HG03108 (cell line): ENCODE measurements around the gene OR13G1.
"Not testable (repeated sequence)": the region's sequence is repeated elsewhere in the genome, so short reads cannot be mapped to it uniquely, and the experiment has no call there.

ENCODE experiments used
- ATAC-seq: cut with Tn5 transposase; IDR thresholded peaks from one replicate; pipeline ENCODE4 v1.9.1; 2021; ENCODE audit warnings: moderate library complexity; ENCODE audit not compliant: unreplicated experiment

Gene OR13G1, protein sequence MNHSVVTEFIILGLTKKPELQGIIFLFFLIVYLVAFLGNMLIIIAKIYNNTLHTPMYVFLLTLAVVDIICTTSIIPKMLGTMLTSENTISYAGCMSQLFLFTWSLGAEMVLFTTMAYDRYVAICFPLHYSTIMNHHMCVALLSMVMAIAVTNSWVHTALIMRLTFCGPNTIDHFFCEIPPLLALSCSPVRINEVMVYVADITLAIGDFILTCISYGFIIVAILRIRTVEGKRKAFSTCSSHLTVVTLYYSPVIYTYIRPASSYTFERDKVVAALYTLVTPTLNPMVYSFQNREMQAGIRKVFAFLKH

DNA sequence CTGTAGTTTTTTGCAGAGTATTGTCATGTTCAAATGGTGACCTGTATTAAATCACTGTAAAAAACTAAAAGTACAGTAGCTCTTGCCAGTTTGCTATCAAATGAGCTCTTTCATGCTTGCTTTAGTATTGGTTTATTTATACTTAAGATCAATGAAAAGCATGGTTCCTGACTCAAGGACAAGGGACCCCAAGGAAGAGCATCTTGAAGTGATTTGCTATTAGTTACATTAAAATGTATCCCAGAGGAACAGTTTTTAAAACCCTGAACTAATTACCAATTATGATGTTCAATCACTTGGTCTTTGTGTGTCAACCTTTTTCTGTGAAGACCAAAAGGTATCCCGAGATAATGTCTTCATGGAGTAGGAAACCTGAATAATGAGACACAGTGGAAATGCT, at the start of gene OR13G1:
TSS of gene OR13G1 (minus strand) at position 101 of the 400 bp plus-strand sequence. CDS start 6,698 bp downstream, outside the sequence.
- ATAC-seq: no peak

DNA sequence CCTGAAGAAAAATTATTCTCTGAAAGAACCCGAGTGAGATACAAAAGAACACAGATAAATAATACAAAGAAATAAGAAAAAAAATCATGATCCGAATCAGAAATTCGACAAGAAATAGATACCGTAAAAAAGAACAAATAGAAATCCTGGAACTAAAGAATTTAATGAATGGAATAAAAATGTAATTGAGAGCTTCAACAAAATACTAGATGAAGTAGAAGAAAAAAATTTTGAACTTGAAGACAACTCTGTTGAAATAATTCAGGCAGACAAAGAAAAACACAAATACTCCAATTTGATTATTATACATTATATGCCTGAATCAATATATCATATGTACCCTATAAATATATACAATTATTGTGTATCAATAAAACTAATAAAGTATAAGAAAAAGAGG, 41.7 kb upstream of the OR13G1 start:
- no peak for ATAC-seq

DNA sequence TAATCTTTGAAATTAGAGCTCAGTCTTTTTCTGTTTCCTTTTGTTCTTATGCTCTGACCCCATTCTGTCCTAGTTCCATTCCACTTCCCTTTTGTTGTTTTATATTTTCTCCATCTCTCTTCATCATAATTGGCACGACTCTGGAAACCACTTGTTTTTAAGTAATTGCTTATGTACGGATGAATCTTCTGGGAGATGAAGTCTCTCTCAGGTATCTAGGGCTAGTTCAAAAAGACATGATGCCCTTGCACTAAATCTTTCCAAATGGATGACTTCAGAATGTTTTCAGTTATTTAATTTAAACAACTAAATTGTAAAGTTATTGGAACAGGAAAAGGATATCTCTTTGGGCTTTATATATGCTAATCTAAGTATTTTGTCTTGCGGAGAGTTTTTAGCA, 37.0 kb upstream of the OR13G1 start, which contains the start of gene OR6F1:
TSS of gene OR6F1 (minus strand) at position 101 of the 400 bp plus-strand sequence. CDS start 3,891 bp downstream, outside the sequence.
- ATAC-seq: no peak

DNA sequence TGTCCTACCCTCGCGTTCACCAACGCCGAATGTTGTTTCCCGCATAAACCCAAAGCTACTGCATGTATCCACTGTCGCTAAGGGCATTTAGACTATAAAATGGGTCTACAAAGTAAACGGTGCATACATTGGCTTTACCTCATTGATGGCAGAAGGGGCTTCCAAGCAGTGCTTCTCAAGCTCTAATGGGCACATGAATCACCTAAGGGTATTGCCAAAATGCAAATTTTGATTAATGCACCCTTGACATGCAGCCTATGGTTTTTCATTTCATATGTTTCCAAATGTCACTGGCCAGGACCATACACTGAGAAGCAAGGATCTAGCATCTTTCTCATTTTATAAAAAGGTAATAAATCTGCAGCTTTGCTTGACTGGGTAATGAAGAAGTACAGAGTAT, 34.2 kb upstream of the OR13G1 start:
- no peak for ATAC-seq

DNA sequence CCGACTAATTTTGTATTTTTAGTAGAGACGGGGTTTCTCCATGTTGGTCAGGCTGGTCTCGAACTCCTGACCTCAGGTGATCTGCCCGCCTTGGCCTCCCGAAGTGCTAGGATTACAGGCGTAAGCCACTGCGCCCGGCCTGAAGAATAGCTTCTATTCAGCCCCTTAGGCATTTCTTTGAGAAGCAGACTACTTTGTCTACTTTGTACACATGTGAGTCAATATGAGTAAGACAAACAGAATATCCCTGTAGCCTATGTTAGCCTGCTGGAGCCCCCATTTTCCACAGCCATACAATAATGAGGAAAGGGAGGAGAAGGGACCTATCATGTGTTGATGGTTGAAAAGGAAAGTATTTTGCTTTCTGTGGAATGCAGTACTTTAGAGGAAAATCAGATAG, 31.1 kb upstream of the OR13G1 start:
- ATAC-seq: not testable (repeated sequence)

DNA sequence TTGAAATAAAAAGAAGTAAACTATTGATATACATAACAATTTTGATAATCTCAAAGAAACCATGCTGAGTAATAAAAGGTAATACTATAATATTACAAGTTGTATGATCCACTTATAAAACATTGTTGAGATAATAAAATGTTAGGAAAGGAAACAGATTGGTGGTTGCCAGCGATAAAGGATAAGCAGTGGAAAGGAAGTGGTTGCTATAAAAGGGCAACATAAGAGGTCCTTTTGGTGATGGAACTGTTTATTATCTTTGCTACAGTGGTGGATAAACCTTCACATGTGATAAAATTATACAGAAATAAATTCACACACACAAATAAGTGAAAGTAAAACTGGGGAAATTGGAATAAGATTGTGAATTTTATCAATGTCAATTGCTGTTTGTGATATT, 21.8 kb upstream of the OR13G1 start:
- ATAC-seq: no peak

DNA sequence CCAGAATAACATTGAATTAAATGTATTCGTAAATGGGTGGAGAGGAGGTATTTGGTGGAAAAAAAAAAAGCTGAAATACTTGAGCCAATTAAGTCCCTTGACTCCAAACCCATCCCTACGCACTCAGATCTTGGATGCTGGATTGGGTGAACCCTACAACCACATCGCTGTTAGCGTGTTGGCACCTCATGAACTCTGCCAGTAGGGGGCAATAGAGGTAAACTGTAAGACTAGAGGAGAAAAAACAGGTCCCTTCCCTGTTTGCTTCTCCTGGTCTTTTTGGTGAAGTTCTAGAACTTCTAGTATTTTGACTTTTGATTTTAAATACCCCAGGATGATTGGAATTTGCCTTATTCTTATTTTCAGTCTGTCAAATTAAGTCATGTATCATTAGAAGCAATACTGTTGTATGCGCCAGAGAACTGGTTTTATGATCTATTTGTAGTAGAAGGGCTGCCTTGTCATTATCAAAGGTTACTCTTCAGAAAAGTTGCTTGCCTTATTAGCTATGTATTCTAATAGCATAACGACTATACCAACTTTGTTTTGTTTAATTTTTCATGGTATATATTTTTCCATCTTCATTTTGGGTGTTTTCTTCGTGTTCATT, 1.9 kb upstream of the OR13G1 start:
- peak; percentile 81 for ATAC-seq

DNA sequence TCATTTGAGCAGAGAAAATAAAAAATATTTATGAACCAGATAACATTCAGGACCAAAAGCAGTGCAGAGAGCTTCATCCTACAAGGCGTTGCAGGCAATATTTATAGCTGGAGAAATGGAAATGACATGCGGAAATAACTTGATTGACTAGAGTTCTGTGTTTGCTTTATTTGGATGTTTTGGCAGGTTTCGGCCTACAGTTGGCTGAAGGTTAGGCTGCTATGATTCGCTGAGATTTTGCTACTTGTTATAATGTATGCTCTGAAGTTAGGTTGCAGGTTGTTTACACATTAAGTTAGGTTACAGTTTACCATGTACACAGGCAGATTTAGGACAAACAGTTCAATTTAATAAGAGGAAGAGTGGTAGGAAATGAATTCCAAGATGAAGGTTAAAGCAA, 632 bp upstream of the OR13G1 start:
- no peak for ATAC-seq

DNA sequence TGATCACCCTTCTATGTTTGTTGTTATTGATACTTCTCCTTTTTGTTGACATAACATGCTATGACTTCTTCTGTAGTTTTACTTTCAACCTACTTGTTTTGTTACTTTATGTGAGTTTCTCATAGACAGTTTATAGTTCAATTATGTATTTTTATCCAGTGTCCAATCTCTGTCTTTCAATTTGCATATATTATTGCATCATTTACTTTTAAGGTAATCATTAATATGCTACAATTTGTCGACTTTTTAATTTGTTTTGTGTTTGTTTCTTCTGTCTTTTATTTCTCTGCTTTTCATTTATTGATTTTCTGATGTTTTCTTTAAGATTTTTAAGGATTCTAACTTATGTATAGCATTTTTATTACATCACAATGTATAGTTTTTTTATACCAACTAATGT, 10.3 kb downstream of the OR13G1 start:
- ATAC-seq: no peak

DNA sequence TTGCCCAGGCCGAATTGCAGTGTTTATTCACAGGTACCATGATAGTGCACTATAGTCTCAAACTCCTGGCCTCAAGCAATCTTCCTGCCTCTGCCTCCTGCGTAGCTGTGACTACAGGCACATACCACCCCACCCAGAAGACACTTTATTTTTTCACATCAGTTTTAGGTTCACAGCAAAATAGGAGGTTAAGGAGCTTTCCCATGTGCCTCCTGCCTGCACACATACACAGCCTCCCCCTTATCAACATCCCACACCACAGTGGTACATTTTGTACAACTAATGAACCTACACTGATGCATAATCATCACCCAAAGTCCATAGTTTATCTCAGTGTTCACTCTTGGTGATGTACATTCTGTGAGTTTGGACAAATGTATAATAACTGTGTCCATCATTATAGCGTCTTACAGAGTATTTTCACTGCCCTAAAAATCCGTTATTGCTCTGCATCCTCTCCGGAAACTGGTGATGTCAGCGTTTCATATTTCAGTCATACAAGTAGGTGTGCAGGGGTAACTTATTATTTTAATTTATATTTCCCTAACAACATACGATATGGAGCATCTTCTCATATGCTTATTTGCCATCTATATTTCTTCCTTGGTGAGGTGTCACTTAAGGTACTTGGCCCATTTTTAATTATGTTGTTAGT, 23.2 kb downstream of the OR13G1 start:
- no peak for ATAC-seq

DNA sequence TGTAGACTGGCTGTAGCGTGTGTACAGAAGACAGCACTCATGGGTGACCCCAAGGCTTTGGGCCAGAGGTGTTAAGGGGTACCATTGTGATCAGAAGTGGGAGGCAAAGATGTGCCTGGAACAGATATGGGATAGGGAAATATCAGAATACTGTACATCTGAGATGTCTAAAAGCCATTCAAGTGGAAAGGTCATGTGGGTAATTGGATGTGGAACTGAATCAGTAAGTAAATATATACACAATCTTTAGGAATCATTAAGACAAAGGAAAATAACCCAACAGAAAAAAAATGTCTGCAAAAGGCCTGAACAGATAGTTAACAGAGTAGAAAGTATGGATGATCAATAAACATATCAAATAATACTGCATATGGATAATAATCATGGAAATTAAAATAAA, 26.5 kb downstream of the OR13G1 start:
- ATAC-seq: no peak

DNA sequence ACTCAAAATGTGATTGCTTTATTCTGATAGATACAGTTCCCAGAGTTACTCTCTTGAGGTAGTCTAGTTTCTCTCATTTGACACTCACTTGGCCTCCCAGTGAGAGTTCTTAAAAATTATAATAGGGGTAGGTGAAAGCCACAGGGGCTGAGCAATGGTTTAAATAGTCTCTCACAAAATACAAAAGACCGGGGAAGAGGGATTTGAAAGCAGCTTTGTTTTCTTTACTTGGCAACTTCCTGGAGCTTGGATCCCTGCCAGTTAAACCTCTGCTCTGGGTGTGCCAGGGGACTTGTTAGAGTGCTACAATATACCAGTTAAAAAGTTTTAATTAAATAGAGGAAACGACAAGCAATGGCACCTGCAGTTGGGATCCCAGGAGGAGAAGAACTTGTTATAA, 31.7 kb downstream of the OR13G1 start:
- no peak for ATAC-seq

DNA sequence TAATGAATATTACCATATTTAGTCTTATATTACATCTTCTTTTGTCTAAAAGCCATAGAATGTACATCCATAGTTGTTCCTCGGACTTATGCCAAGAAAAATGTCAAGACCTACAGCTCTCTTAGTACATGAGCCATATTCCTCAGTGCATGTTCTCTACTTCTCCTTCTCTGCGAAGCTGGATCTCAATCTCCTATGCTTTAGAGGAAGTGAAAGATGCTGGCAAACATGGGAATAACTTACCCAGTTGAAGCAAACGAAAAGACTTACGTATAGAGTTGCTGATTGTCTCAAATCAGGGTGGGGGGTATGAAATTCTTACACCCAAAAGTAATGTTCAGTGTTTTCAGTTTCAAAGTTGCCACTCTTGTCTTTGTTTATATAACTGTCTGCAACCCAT, 32.7 kb downstream of the OR13G1 start:
- no peak for ATAC-seq

DNA sequence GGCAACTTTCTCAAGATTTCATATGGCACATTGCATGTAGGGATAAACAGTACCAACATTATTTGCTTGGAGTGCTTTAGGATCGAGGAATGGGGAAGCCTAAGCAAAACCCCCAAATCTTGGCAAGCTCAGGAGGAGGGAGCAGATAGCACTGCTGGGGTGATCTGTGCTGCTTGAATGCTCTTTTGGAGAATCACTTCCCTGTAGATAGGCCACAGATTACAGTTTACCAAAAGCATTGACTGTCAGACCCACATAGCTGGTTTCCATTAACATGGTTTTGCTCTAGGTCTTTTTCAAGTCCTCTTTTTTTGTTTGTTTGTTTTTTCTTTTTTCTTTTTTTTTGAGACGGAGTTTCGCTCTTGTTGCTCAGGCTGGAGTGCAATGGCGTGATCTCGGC, 36.8 kb downstream of the OR13G1 start:
- no peak for ATAC-seq

DNA sequence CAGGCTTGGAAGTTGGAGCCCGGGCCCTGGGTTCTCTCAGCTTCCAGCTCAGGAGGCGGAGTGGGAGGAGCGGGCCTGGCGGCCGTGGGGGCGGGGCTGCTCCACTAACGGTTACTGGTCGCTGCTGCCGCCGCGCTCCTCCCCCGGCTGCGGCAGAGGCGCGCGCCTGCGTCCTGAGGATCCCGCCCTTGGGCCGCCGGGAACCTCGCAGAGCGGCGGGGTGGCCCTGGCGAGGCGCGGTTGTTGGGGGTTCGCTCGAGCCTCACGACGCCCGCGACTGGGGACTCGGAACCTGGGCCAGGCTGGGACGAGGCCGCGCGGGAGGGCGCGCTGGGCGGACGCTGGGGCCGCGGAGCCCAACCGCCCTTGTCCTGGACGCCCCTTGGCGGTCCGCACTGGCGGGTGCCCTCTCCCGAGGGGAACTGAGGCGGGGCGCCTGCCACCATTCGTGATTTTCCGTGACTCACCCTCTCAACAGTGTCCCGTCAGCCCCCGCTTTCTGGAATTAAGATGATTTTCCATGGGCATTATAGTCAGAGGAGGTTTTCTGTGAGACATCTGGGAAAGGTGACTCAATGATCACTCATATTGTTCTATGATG, 40.1 kb downstream of the OR13G1 start:
- ATAC-seq: no peak

DNA sequence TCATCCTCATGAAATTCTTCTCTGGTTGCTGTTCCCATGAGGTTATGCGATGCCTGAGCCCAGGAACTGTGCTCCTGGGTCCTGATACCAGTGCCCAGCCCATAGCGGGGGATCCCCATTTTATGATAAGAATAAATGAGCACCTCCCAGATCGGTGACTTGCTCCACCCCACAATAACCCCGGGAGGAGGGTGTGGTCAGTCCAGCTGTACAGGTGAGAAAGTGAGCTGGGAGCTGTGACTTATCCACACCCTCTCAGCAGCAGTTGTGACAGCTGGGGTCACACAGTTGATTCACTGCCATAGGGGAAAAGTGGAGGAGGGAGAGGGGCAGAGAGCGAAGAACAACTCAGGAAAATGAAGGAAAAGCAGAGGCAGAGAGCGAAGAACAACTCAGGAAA, 40.8 kb downstream of the OR13G1 start:
- no peak for ATAC-seq

DNA sequence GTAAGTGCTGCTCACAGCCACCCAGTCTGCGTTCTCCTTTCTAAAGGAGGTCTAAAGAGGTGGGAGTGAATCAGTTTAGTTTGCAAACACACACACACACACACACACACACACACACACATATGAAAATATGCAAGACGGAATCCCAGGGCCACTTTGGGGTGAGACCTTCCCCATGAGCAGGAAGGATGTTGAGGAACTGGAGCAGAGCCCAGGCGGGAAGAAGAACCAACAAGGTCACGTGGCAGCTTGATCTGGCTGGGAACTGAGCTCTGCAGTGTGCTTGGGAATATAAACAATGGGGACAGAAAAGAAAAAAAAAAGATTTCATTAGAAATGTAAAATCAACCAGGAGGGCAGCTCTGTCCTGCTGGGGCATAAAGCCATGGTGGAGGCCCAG, 41.5 kb downstream of the OR13G1 start:
- ATAC-seq: no peak

DNA sequence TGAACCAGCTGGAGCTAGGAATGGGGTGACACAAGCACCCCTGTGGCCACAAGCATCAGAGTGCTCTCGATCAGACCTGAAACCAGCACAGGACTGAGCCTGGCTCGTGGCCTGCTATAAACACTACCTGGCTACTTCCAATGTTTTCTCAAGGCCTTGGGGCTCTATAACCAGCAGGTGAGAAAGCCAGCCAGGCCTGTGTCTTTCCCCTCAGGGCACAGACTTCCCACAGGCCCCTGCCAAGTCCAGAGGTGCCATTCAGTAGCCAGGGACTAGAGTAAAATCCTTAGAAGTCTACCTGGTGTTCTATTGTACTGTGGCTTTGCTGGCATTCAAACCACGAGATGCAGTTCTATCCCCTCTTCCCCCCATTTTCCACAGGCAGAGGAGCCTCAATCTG, 51.6 kb downstream of the OR13G1 start:
- no peak for ATAC-seq
